PC-3 (cell line): ENCODE results near the gene PRKCE. TPM values are rescaled to one million over a fixed set of nuclear protein-coding genes. Genes with fewer than 3 reads are reported as not detected.

Source experiments
- ATAC-seq: fragments of 200-7000 bp; cut with Tn5 transposase; 2 replicates; pipeline ENCODE4 v1.9.1; 2020; ENCODE audit warnings: mild to moderate bottlenecking, moderate library complexity
- BruUV-seq: library from RNA; stranded (reverse); fragments of 400-500 nt; replicated peaks from 2 replicates; lab custom pipeline; 2021; lab: Mats Ljungman, UMichigan
- CTCF ChIA-PET: fragments of 300-600 bp; sonication (Branson Sonifier 250); formaldehyde crosslinking; loops from one replicate; lab custom pipeline; 2022; ENCODE audit warnings: antibody characterized with exemption; lab: Charles Lee
- POLR2A ChIA-PET: fragments of 300-600 bp; sonication (Branson Sonifier 250); formaldehyde crosslinking; loops from one replicate; lab custom pipeline; 2022; ENCODE audit warnings: antibody characterized with exemption; ENCODE audit not compliant: unreplicated experiment; lab: Charles Lee
- DNase-seq: peaks from one replicate; pipeline ENCODE4 v3.0.0-alpha.2; 2015
- H2AFZ ChIP-seq: fragments of 300-600 bp; sonication (generic); 2 replicates; pipeline ENCODE4 v1.6.0; 2016; ENCODE audit warnings: antibody characterized with exemption, low read length
- H3F3A ChIP-seq: fragments of 300-600 bp; sonication (generic); one replicate; pipeline ENCODE4 v1.6.0; 2017; ENCODE audit warnings: antibody characterized with exemption, low read length, control low read depth, mild to moderate bottlenecking; ENCODE audit not compliant: unreplicated experiment
- H3K27ac ChIP-seq: fragments of 300-600 bp; sonication (generic); 2 replicates; pipeline ENCODE4 v1.5.1; 2016; ENCODE audit warnings: mild to moderate bottlenecking, low read length
- H3K27me3 ChIP-seq: fragments of 300-600 bp; sonication (generic); 2 replicates; pipeline ENCODE4 v1.6.1; 2016; ENCODE audit warnings: low read length, mixed read lengths
- H3K36me3 ChIP-seq: fragments of 300-600 bp; sonication (generic); 2 replicates; pipeline ENCODE4 v1.6.1; 2016; ENCODE audit warnings: low read depth, mixed run types, low read length, mixed read lengths
- H3K4me1 ChIP-seq: fragments of 300-600 bp; sonication (generic); 2 replicates; pipeline ENCODE4 v1.5.1; 2016; ENCODE audit warnings: low read length; ENCODE audit not compliant: insufficient read depth
- H3K4me2 ChIP-seq: fragments of 300-600 bp; sonication (generic); 2 replicates; pipeline ENCODE4 v1.6.0; 2016; ENCODE audit warnings: low read length
- H3K4me3 ChIP-seq: fragments of 300-600 bp; sonication (generic); 2 replicates; pipeline ENCODE4 v1.5.1; 2016; ENCODE audit warnings: mild to moderate bottlenecking, low read length, mixed read lengths
- H3K79me2 ChIP-seq: fragments of 300-600 bp; sonication (generic); 2 replicates; pipeline ENCODE4 v1.6.1; 2017; ENCODE audit warnings: low read length, mixed read lengths
- H3K9ac ChIP-seq: fragments of 300-600 bp; sonication (generic); 2 replicates; pipeline ENCODE4 v1.6.0; 2016; ENCODE audit warnings: mild to moderate bottlenecking, low read length
- H3K9me2 ChIP-seq: fragments of 300-600 bp; sonication (generic); replicated peaks from 2 replicates; pipeline ENCODE4 v1.6.1; 2016; ENCODE audit warnings: mixed run types, low read length, mixed read lengths
- H3K9me3 ChIP-seq: fragments of 300-600 bp; sonication (generic); 2 replicates; pipeline ENCODE4 v1.6.1; 2016; ENCODE audit warnings: low read length, mixed read lengths
- H4K20me1 ChIP-seq: fragments of 300-600 bp; sonication (generic); 2 replicates; pipeline ENCODE4 v1.6.1; 2016; ENCODE audit warnings: low read length, mixed read lengths
- EZH2 ChIP-seq: fragments of 300-600 bp; sonication (generic); IDR thresholded peaks from one replicate; pipeline ENCODE4 v1.6.1; 2017; ENCODE audit warnings: antibody characterized with exemption, mild to moderate bottlenecking, low read length; ENCODE audit not compliant: unreplicated experiment
- EZH2phosphoT487 ChIP-seq: fragments of 300-600 bp; sonication (generic); IDR thresholded peaks from 2 replicates; pipeline ENCODE4 v1.6.1; 2018; ENCODE audit warnings: mild to moderate bottlenecking, antibody characterized with exemption, low read length, borderline replicate concordance
- intact Hi-C: fragments of 100-400 bp; cut with micrococcal nuclease; formaldehyde crosslinking; loops from 2 replicates; pipeline ENCODE4 v1.9.0; 2023
- total RNA-seq: library from RNA; depleted of rRNA; stranded (reverse); fragments of >200 nt; gene quantifications from 2 replicates; pipeline ENCODE4 v1.2.3, GENCODE V29; 2014
- TF ChIP-seq, protein P1 (sequence below): fragments of 300-600 bp; sonication (generic); conservative IDR thresholded peaks from 2 replicates; pipeline ENCODE4 v1.5.1; 2017; ENCODE audit warnings: antibody characterized with exemption, low read depth, mild to moderate bottlenecking, low read length

PRKCE gene
- total RNA-seq, 1 experiment from 2014 or later: 7.0 TPM

DNA sequence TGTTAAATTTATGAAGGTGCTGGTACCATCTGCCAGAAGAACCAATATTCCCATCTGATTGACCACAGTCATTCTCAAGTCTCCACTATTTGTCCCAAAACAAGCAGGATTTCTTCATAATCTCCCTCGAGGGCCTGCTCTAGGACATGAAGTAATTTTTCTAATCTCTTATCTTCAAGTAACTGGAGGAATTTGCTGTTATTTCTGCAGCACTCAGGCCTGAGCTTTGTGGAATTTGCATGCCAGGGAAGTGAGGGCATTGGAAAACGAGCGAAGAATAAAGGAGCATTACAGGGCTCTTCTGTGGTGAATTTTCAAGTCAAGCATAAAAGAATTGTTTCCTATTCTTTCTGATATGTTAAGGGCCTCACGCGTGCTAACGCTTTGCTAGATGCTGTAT, 484.5 kb downstream of the PRKCE start:
- ATAC-seq: no peak

GRCh38 chr2:46136481-46136880, 485.0 kb downstream of the PRKCE start:
- no TSS peak for BruUV-seq
- no peak for TF ChIP-seq EZH2
- TF ChIP-seq, protein P1, sequence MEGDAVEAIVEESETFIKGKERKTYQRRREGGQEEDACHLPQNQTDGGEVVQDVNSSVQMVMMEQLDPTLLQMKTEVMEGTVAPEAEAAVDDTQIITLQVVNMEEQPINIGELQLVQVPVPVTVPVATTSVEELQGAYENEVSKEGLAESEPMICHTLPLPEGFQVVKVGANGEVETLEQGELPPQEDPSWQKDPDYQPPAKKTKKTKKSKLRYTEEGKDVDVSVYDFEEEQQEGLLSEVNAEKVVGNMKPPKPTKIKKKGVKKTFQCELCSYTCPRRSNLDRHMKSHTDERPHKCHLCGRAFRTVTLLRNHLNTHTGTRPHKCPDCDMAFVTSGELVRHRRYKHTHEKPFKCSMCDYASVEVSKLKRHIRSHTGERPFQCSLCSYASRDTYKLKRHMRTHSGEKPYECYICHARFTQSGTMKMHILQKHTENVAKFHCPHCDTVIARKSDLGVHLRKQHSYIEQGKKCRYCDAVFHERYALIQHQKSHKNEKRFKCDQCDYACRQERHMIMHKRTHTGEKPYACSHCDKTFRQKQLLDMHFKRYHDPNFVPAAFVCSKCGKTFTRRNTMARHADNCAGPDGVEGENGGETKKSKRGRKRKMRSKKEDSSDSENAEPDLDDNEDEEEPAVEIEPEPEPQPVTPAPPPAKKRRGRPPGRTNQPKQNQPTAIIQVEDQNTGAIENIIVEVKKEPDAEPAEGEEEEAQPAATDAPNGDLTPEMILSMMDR: no peak
- TF ChIP-seq EZH2phosphoT487: no peak
- CTCF ChIA-PET: no interaction called here
- H3K9ac ChIP-seq: no peak overlapping the region
- DNase-seq (no peak), ATAC-seq (no peak)
- H3F3A ChIP-seq: no peaks in the 10 kb centered on the region
- H3K36me3 ChIP-seq: no peaks in the 10 kb centered on the region
- no peaks in the 10 kb centered on the region for H3K4me1 ChIP-seq
- no peak overlapping the region for H3K4me2 ChIP-seq
- H3K9me3 ChIP-seq: no peaks in the 10 kb centered on the region
- H3K27me3 ChIP-seq: no peaks in the 10 kb centered on the region
- no peaks in the 10 kb centered on the region for H3K9me2 ChIP-seq
- H3K4me3 ChIP-seq: no peak overlapping the region
- H2AFZ ChIP-seq: no peak overlapping the region
- H3K79me2 ChIP-seq: no peaks in the 10 kb centered on the region
- intact Hi-C loops: no loop called here
- H4K20me1 ChIP-seq: no peaks in the 10 kb centered on the region
- POLR2A ChIA-PET: no interaction called here
- H3K27ac ChIP-seq: no peak overlapping the region

More for the DNA sequence above, 484.5 kb downstream of the PRKCE start:
- H2AFZ ChIP-seq: no peak overlapping the region
- intact Hi-C loops: no loop called here
- no peaks in the 10 kb centered on the region for H3K9me2 ChIP-seq
- H3K27ac ChIP-seq: no peak overlapping the region
- H4K20me1 ChIP-seq: no peaks in the 10 kb centered on the region
- BruUV-seq: no TSS peak
- H3F3A ChIP-seq: no peaks in the 10 kb centered on the region
- H3K9me3 ChIP-seq: no peaks in the 10 kb centered on the region
- TF ChIP-seq EZH2: no peak
- TF ChIP-seq EZH2phosphoT487: no peak
- TF ChIP-seq, protein P1: no peak
- H3K9ac ChIP-seq: no peak overlapping the region
- H3K79me2 ChIP-seq: no peaks in the 10 kb centered on the region
- no peak for DNase-seq
- no peaks in the 10 kb centered on the region for H3K27me3 ChIP-seq
- ChIA-PET POLR2A (no interaction called here), CTCF (no interaction called here)
- H3K4me2 ChIP-seq: no peak overlapping the region
- no peak overlapping the region for H3K4me3 ChIP-seq
- no peaks in the 10 kb centered on the region for H3K36me3 ChIP-seq
- no peaks in the 10 kb centered on the region for H3K4me1 ChIP-seq

- H3K9me2 ChIP-seq: no peaks in the 10 kb centered on the region
- intact Hi-C loops: no loop called here
- BruUV-seq: no TSS peak
- H3F3A ChIP-seq: no peaks in the 10 kb centered on the region
- no peak overlapping the region for H3K4me2 ChIP-seq
- CTCF ChIA-PET: no interaction called here
- H3K79me2 ChIP-seq: no peaks in the 10 kb centered on the region
- H3K36me3 ChIP-seq: no peaks in the 10 kb centered on the region
- POLR2A ChIA-PET: no interaction called here
- H4K20me1 ChIP-seq: no peaks in the 10 kb centered on the region
- H2AFZ ChIP-seq: no peak overlapping the region
- no peaks in the 10 kb centered on the region for H3K27me3 ChIP-seq
- TF ChIP-seq EZH2 (no peak), EZH2phosphoT487 (no peak)
- TF ChIP-seq, protein P1: no peak
- ATAC-seq: no peak
- no peak for DNase-seq
- no peak overlapping the region for H3K4me3 ChIP-seq
- H3K4me1 ChIP-seq: peaks cover under 1% of the 10 kb centered on the region; the same call in 1 of the 2 replicates
- H3K9me3 ChIP-seq: no peaks in the 10 kb centered on the region
- H3K27ac ChIP-seq: no peak overlapping the region
- H3K9ac ChIP-seq: no peak overlapping the region
Measured at GRCh38 chr2:46136953-46137352, 485.5 kb downstream of the PRKCE start.
